Colonic mucosa (tissue), 4 donors: ENCODE measurements around the gene INTS13. TPM values are rescaled to one million over a fixed set of nuclear protein-coding genes. Genes with fewer than 3 reads are reported as not detected.

ENCODE experiments used
- DNase-seq: peaks from one replicate; pipeline ENCODE4 v3.0.0-alpha.2; 2020
- H3K27ac ChIP-seq: fragments of 200-600 bp; one replicate; pipeline ENCODE4 v1.8.0; 2021
- H3K27me3 ChIP-seq: fragments of 200-600 bp; one replicate; pipeline ENCODE4 v1.8.0; 2021
- H3K36me3 ChIP-seq: fragments of 200-600 bp; one replicate; pipeline ENCODE4 v1.8.0; 2021
- H3K4me1 ChIP-seq: fragments of 200-600 bp; one replicate; pipeline ENCODE4 v1.8.0; 2021; ENCODE audit warnings: mild to moderate bottlenecking
- H3K4me3 ChIP-seq: fragments of 200-600 bp; one replicate; pipeline ENCODE4 v1.8.0; 2021
- H3K9ac ChIP-seq, 2 donors: one replicate each; pipeline ENCODE4 v1.7.0; 2013; ENCODE audit warnings: control low read depth in 2 of 2, low read depth in 2 of 2, low read length in 2 of 2
- H3K9me3 ChIP-seq: fragments of 200-600 bp; one replicate; pipeline ENCODE4 v1.8.0; 2021
- intact Hi-C: fragments of 100-400 bp; cut with DNase I; formaldehyde crosslinking; loops from one replicate; pipeline ENCODE4 v1.14.1; 2022
- total RNA-seq, 2 donors: library from RNA; stranded (reverse); fragmentation: NEBNext Ultra II Directional in 1 of 2; extraction: Animal tissue kit (Norgen Biotek cat#: 25700) in 1 of 2; gene quantifications; one replicate each; pipeline ENCODE4 v1.2.1, GENCODE V29; 2021
- TF ChIP-seq, protein P1 (sequence below): fragments of 200-600 bp; IDR thresholded peaks from one replicate; pipeline ENCODE4 v1.8.0; 2022; ENCODE audit warnings: antibody characterized with exemption, mild to moderate bottlenecking
- donor health status: healthy.
- donor health status: DM: no; HTN: no; CAD: no.
- donor health status: DM: no; HTN: no; CAD: no.

Gene INTS13
- total RNA-seq, 2 donors from 2014 or later = 15.8 to 17.9 TPM

DNA sequence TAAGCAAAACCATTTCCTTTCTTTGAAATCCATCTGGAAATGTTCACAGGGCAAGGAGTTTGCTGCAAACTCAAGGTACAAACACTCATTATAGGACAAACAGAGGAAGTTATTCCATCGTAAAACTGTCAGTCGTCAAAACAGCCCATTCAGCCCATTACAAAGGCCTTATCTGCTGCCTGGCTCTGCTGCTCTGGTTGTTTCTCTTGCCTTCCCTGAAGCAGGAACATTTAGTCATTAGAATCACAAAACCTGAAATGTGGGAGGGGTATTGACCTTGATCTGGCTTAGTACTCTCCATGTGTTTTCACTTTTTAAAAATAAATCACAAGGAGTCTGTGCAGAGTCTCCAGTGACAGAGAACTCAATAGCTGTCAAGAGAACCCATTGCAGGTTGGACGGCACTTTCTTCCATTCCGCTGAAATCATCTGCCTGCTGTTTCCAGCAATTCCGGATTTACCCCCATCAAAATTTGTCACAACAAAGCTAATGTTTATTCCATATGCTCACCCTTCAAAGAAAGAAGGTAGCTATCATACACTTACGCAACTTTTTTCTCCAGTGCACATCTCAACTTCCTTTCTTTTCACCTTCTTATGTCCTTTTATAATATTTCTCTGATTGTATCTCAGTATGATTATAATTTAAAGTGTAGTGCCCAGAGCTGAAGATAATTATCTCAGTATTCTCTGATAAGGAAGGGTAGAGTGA, 80.2 kb downstream of the INTS13 start:
- no peak overlapping the region for H3K4me3 ChIP-seq
- no peaks in the 10 kb centered on the region for H3K9me3 ChIP-seq
- DNase-seq = no peak
- no peaks in the 10 kb centered on the region for H3K4me1 ChIP-seq
- H3K27ac ChIP-seq = no peak overlapping the region
- intact Hi-C loops = loop anchor here (10.0 kb wide), 1 partner anchor 157 kb away; the partner anchor contains the start of gene TM7SF3
- no peaks in the 10 kb centered on the region for H3K36me3 ChIP-seq
- H3K27me3 ChIP-seq = no peaks in the 10 kb centered on the region
- TF ChIP-seq, protein P1, sequence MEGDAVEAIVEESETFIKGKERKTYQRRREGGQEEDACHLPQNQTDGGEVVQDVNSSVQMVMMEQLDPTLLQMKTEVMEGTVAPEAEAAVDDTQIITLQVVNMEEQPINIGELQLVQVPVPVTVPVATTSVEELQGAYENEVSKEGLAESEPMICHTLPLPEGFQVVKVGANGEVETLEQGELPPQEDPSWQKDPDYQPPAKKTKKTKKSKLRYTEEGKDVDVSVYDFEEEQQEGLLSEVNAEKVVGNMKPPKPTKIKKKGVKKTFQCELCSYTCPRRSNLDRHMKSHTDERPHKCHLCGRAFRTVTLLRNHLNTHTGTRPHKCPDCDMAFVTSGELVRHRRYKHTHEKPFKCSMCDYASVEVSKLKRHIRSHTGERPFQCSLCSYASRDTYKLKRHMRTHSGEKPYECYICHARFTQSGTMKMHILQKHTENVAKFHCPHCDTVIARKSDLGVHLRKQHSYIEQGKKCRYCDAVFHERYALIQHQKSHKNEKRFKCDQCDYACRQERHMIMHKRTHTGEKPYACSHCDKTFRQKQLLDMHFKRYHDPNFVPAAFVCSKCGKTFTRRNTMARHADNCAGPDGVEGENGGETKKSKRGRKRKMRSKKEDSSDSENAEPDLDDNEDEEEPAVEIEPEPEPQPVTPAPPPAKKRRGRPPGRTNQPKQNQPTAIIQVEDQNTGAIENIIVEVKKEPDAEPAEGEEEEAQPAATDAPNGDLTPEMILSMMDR = no peak
- no peak overlapping the region for H3K9ac ChIP-seq

DNA sequence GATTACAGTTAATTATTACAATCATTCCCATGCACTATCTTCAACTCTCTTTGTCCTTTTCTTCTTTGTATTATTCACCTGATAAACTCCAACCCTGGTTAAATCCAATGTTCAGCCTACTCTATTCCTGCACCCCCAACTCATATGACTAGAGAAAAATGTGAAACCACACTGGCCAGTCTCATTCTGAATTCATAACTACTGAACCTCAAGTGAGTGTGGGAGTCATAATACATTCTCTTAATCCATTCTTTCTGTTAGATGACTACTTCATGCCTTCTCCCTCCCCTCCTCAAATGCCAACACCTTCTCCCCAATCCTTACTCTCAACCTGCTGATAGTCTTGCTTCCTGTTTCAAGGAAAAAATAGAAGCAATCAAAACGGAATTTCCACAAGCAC, 82.4 kb downstream of the INTS13 start:
- no peak for DNase-seq
- Histone ChIP-seq H3K9me3 (no peaks in the 10 kb centered on the region), H3K4me1 (no peaks in the 10 kb centered on the region), H3K27me3 (no peaks in the 10 kb centered on the region), H3K27ac (no peak overlapping the region), H3K36me3 (no peaks in the 10 kb centered on the region), H3K4me3 (no peak overlapping the region), H3K9ac (no peak overlapping the region)
- intact Hi-C loops = loop anchor here (10.0 kb wide), 1 partner anchor 159 kb away; the partner anchor contains the start of gene TM7SF3
- TF ChIP-seq, protein P1 = no peak

Other genes with a start within 250 kb of the INTS13 start
- 10 to 100 TPM; 15.9 to 39.3 TPM for gene ITPR2, start 104.8 kb downstream of the INTS13 start, total RNA-seq
- 10 to 100 TPM; 26.4 to 31.1 TPM for gene FGFR1OP2, start 489 bp upstream of the INTS13 start, total RNA-seq
- gene TM7SF3, start 76.4 kb upstream of the INTS13 start, total RNA-seq = 10 to 100 TPM; 50.0 to 59.1 TPM
- gene MED21, start 84.6 kb upstream of the INTS13 start, total RNA-seq = 10 to 100 TPM; 44.5 to 45.1 TPM
- gene C12orf71, start 144.6 kb upstream of the INTS13 start, total RNA-seq = not detected